T-cell (primary cell): ENCODE data around the gene MAGEA1. TPM values are rescaled to one million over a fixed set of nuclear protein-coding genes. Genes with fewer than 3 reads are reported as not detected.
"Not testable (repeated sequence)": the region's sequence is repeated elsewhere in the genome, so short reads cannot be mapped to it uniquely, and the experiment has no call there.

Experiments used
- ATAC-seq, 4 experiments: fragments of 200-7000 bp in 3 of 4; fragments of 150-1000 bp in 1 of 4; cut with Tn5 transposase; replicated peaks in 1 of 4; 1 replicate in 3 of 4; 2 replicates in 1 of 4; pipeline ENCODE4 v1.10.0; 2021; ENCODE audit warnings: moderate library complexity in 3 of 4, mild to moderate bottlenecking in 2 of 4, moderate number of reproducible peaks in 1 of 4
- CTCF ChIA-PET, 2 donors: fragments of 300-600 bp; sonication (Branson Sonifier 250); formaldehyde crosslinking; loops; one replicate each; lab custom pipeline; 2022; ENCODE audit warnings: antibody characterized with exemption in 2 of 2; lab: Charles Lee
- POLR2A ChIA-PET, 2 donors: fragments of 300-600 bp; sonication (Branson Sonifier 250); formaldehyde crosslinking; loops; one replicate each; lab custom pipeline; 2022; ENCODE audit warnings: antibody characterized with exemption in 2 of 2; lab: Charles Lee
- DNase-seq, 35 experiments: peaks; one replicate each; pipeline versions ENCODE4 v3.0.0 to v3.0.0-alpha.2; 2013 to 2023
- H3K27ac ChIP-seq: one replicate; pipeline ENCODE4 v1.5.1; 2013; ENCODE audit warnings: low read length
- H3K27me3 ChIP-seq, 2 experiments: replicated peaks in 1 of 2; 1 replicate in 1 of 2; 2 replicates in 1 of 2; pipeline versions ENCODE4 v1.6.1 to v1.7.0; 2013; ENCODE audit warnings: low read length in 1 of 2, mixed read lengths in 1 of 2; ENCODE audit not compliant: control insufficient read depth in 2 of 2, insufficient read depth in 2 of 2; ENCODE audit errors: extremely low read depth in 1 of 2
- H3K36me3 ChIP-seq, 2 donors: 1 replicate in 1 of 2; 2 replicates in 1 of 2; pipeline versions ENCODE4 v1.6.1 to v1.7.0; 2013; ENCODE audit warnings: low read length in 1 of 2; ENCODE audit not compliant: control insufficient read depth in 2 of 2, insufficient read depth in 1 of 2; ENCODE audit errors: extremely low read depth in 1 of 2
- H3K4me1 ChIP-seq, 2 experiments: 1 replicate in 1 of 2; 2 replicates in 1 of 2; pipeline versions ENCODE4 v1.6.1 to v1.7.0; 2013; ENCODE audit warnings: low read length in 2 of 2, mixed read lengths in 1 of 2; ENCODE audit not compliant: insufficient read depth in 2 of 2, control insufficient read depth in 1 of 2; ENCODE audit errors: extremely low read depth in 1 of 2
- H3K4me3 ChIP-seq, 2 donors: 1 replicate in 1 of 2; 2 replicates in 1 of 2; pipeline versions ENCODE4 v1.5.1 to v1.7.0; 2013; ENCODE audit warnings: mild to moderate bottlenecking in 2 of 2, low read length in 1 of 2, moderate library complexity in 1 of 2; ENCODE audit not compliant: control insufficient read depth in 1 of 2; ENCODE audit errors: extremely low read depth in 1 of 2
- H3K9me3 ChIP-seq: 2 replicates; pipeline ENCODE4 v1.7.0; 2013
- H3K27ac Mint-ChIP-seq, 2 donors: one replicate each; pipeline ENCODE4 v1.8.0; 2020 to 2021; ENCODE audit warnings: mild to moderate bottlenecking in 2 of 2, mixed read lengths in 2 of 2
- H3K27me3 Mint-ChIP-seq, 2 donors: one replicate each; pipeline ENCODE4 v1.8.0; 2021 to 2022; ENCODE audit warnings: mixed read lengths in 2 of 2
- H3K36me3 Mint-ChIP-seq: one replicate; pipeline ENCODE4 v1.8.0; 2021; ENCODE audit warnings: mixed read lengths
- H3K4me1 Mint-ChIP-seq, 3 donors: one replicate each; pipeline ENCODE4 v1.8.0; 2020 to 2022; ENCODE audit warnings: mixed read lengths in 3 of 3, mild to moderate bottlenecking in 1 of 3
- H3K4me3 Mint-ChIP-seq, 3 donors: one replicate each; pipeline ENCODE4 v1.8.0; 2020 to 2022; ENCODE audit warnings: mild to moderate bottlenecking in 3 of 3, mixed read lengths in 3 of 3, moderate library complexity in 3 of 3
- H3K9me3 Mint-ChIP-seq, 3 donors: one replicate each; pipeline ENCODE4 v1.8.0; 2020 to 2022; ENCODE audit warnings: mixed read lengths in 3 of 3
- WGBS: methylation state at CpG from one replicate; pipeline ENCODE4 v1.1.5; 2013; ENCODE audit warnings: missing lambda C conversion rate; ENCODE audit not compliant: insufficient coverage; 5-methylcytosine and 5-hydroxymethylcytosine counted together
- total RNA-seq, 35 experiments: library from RNA in 6 of 35; stranded (reverse) in 6 of 35; fragments of 120-200 nt in 1 of 35; gene quantifications; one replicate each; pipeline versions ENCODE4 v1.2.1 to v1.2.4 and lab custom pipeline; 2013 to 2026

MAGEA1 gene, protein sequence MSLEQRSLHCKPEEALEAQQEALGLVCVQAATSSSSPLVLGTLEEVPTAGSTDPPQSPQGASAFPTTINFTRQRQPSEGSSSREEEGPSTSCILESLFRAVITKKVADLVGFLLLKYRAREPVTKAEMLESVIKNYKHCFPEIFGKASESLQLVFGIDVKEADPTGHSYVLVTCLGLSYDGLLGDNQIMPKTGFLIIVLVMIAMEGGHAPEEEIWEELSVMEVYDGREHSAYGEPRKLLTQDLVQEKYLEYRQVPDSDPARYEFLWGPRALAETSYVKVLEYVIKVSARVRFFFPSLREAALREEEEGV
- total RNA-seq (not detected), total RNA-seq (lab: John Stamatoyannopoulos, UW) (0 reads per million in 29 experiments)
- total RNA-seq (2013) = not detected

DNA sequence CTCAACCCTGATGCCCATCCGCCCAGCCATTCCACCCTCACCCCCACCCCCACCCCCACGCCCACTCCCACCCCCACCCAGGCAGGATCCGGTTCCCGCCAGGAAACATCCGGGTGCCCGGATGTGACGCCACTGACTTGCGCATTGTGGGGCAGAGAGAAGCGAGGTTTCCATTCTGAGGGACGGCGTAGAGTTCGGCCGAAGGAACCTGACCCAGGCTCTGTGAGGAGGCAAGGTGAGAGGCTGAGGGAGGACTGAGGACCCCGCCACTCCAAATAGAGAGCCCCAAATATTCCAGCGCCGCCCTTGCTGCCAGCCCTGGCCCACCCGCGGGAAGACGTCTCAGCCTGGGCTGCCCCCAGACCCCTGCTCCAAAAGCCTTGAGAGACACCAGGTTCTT is at the start of gene MAGEA1:
Gene MAGEA1 (plus strand): TSS at position 154 of the 400 bp plus-strand sequence. CDS start 3,106 bp downstream, outside the sequence.
- no peaks in the 10 kb centered on the region for H3K36me3 Mint-ChIP-seq
- ATAC-seq (no peak), DNase-seq (no peak)
- no peaks in the 10 kb centered on the region for H3K9me3 Mint-ChIP-seq
- POLR2A ChIA-PET = no interaction called here
- no peaks in the 10 kb centered on the region for H3K4me1 Mint-ChIP-seq
- Histone ChIP-seq H3K4me3 (no peak within 1 kb of the TSS), H3K9me3 (no peaks in the 10 kb centered on the region), H3K27ac (no peak within 1 kb of the TSS), H3K27me3 (peaks cover 0 to 4% of the 10 kb centered on the region in 2 experiments), H3K4me1 (no peaks in the 10 kb centered on the region), H3K36me3 (no peaks in the 10 kb centered on the region)
- H3K27me3 Mint-ChIP-seq = peaks cover 0 to 21% of the 10 kb centered on the region in 2 donors
- H3K27ac Mint-ChIP-seq = no peak within 1 kb of the TSS
- no CpG with 5 or more reads among the region's 19 CpGs for WGBS
- CTCF ChIA-PET = no interaction called here
- H3K4me3 Mint-ChIP-seq = no peak within 1 kb of the TSS

GRCh38 chrX:153132924-153133323 is 46.2 kb upstream of the MAGEA1 start:
- no CpG with 5 or more reads among the region's 12 CpGs for WGBS
- H3K4me3 ChIP-seq, H3K36me3 ChIP-seq, CTCF ChIA-PET, H3K27ac Mint-ChIP-seq, H3K9me3 Mint-ChIP-seq, H3K27ac ChIP-seq, DNase-seq, ATAC-seq, H3K4me1 Mint-ChIP-seq, H3K9me3 ChIP-seq, H3K27me3 Mint-ChIP-seq, H3K36me3 Mint-ChIP-seq, H3K27me3 ChIP-seq, H3K4me1 ChIP-seq, H3K4me3 Mint-ChIP-seq, POLR2A ChIA-PET: not testable (repeated sequence)

GRCh38 chrX:153139074-153139473 is 40.0 kb upstream of the MAGEA1 start:
- H3K9me3 Mint-ChIP-seq, H3K27ac ChIP-seq, H3K27me3 ChIP-seq, CTCF ChIA-PET, H3K4me3 ChIP-seq, H3K9me3 ChIP-seq, H3K4me3 Mint-ChIP-seq, POLR2A ChIA-PET, H3K4me1 ChIP-seq, H3K36me3 Mint-ChIP-seq, H3K36me3 ChIP-seq, H3K4me1 Mint-ChIP-seq, H3K27ac Mint-ChIP-seq, ATAC-seq, DNase-seq, H3K27me3 Mint-ChIP-seq: not testable (repeated sequence)
- WGBS = no CpG with 5 or more reads among the region's 4 CpGs

GRCh38 chrX:153146288-153146687 is 32.8 kb upstream of the MAGEA1 start:
- H3K36me3 ChIP-seq, H3K27me3 ChIP-seq, H3K4me1 ChIP-seq, H3K9me3 Mint-ChIP-seq, H3K4me1 Mint-ChIP-seq, DNase-seq, H3K4me3 ChIP-seq, H3K27ac ChIP-seq, H3K27me3 Mint-ChIP-seq, H3K9me3 ChIP-seq, POLR2A ChIA-PET, H3K4me3 Mint-ChIP-seq, CTCF ChIA-PET, H3K27ac Mint-ChIP-seq, H3K36me3 Mint-ChIP-seq, ATAC-seq: not testable (repeated sequence)
- WGBS = no CpG with 5 or more reads among the region's 7 CpGs

DNA sequence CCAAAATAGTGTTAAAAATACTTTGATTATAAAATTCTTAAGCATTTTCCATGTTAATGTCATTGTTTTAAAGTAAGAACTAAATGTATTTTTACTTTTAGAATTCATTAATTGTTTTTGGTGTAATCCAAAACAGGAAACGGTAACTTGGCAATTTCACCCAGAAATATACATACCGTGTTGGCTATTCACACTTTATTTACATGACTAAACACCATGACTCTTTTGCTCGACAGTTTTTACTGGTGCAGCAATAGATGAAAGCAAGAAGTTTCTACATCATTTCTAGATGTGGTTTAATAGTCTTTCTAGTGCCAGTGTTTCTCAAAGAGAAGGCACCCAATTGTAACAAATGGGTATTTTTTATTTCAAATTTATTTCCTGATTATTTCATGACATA is 25.6 kb upstream of the MAGEA1 start:
- CTCF ChIA-PET = no interaction called here
- no peaks in the 10 kb centered on the region for H3K36me3 ChIP-seq

DNA sequence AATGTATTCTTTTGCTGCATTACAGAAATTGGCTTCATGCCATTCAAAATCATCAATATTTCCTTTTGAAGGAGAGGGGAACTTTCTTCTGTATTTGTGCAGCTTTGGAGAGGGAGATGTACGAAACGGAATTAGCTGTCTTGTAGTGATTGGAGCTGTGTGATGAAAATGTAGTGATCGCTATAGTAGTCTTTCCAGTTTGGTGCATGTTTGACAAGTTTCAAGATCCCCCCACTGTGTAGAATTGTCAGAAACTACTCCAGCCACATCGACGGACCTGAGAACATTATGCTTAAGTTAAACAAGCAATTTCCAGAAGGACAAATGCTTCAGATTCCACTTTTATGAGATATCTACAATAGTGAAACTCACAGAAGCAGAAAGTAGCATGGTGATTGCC is 21.6 kb upstream of the MAGEA1 start:
- ChIA-PET POLR2A (no interaction called here), CTCF (no interaction called here)
- Mint-ChIP-seq H3K4me1 (no peaks in the 10 kb centered on the region), H3K36me3 (no peaks in the 10 kb centered on the region), H3K9me3 (no peaks in the 10 kb centered on the region), H3K27me3 (peaks cover 8 to 32% of the 10 kb centered on the region in 2 donors), H3K4me3 (no peak overlapping the region), H3K27ac (no peak overlapping the region)
- Histone ChIP-seq H3K4me1 (no peaks in the 10 kb centered on the region), H3K9me3 (no peaks in the 10 kb centered on the region), H3K27me3 (peaks cover 0 to 4% of the 10 kb centered on the region in 2 experiments), H3K36me3 (no peaks in the 10 kb centered on the region), H3K27ac (no peak overlapping the region), H3K4me3 (no peak overlapping the region)
- no peak for ATAC-seq
- WGBS = no CpG with 5 or more reads among the region's 5 CpGs
- no peak for DNase-seq

More for the DNA sequence above, 25.6 kb upstream of the MAGEA1 start:
- no peaks in the 10 kb centered on the region for H3K4me1 Mint-ChIP-seq
- Histone ChIP-seq H3K4me3 (no peak overlapping the region), H3K4me1 (no peaks in the 10 kb centered on the region), H3K27me3 (no peaks in the 10 kb centered on the region), H3K27ac (no peak overlapping the region), H3K9me3 (no peaks in the 10 kb centered on the region)
- no peak overlapping the region for H3K4me3 Mint-ChIP-seq
- H3K27me3 Mint-ChIP-seq = peaks cover 8 to 19% of the 10 kb centered on the region in 2 donors
- POLR2A ChIA-PET = no interaction called here
- no peaks in the 10 kb centered on the region for H3K36me3 Mint-ChIP-seq
- H3K9me3 Mint-ChIP-seq = no peaks in the 10 kb centered on the region
- no peak overlapping the region for H3K27ac Mint-ChIP-seq
- ATAC-seq = no peak
- no peak for DNase-seq
- WGBS = no CpG with 5 or more reads among the region's 3 CpGs
